MM.1S (cell line): Measurements from ENCODE around the gene EID3.

Experiments
- DNase-seq: peaks from one replicate; pipeline ENCODE4 v3.0.0-alpha.2; 2015
- H2AFZ ChIP-seq: fragments of 300-600 bp; sonication (generic); 2 replicates; pipeline ENCODE4 v1.6.0; 2016; ENCODE audit warnings: antibody characterized with exemption, low read length
- H3F3A ChIP-seq: fragments of 300-600 bp; sonication (generic); 2 replicates; pipeline ENCODE4 v1.6.1; 2016; ENCODE audit warnings: mild to moderate bottlenecking, antibody characterized with exemption, low read length, moderate library complexity, mixed read lengths; ENCODE audit not compliant: insufficient read depth
- H3K27ac ChIP-seq: fragments of 300-600 bp; sonication (generic); 2 replicates; pipeline ENCODE4 v1.5.1; 2016; ENCODE audit warnings: mild to moderate bottlenecking, low read length
- H3K27me3 ChIP-seq: fragments of 300-600 bp; sonication (generic); replicated peaks from 2 replicates; pipeline ENCODE4 v1.6.0; 2016; ENCODE audit warnings: low read length; ENCODE audit not compliant: insufficient read depth
- H3K36me3 ChIP-seq: fragments of 300-600 bp; sonication (generic); replicated peaks from 2 replicates; pipeline ENCODE4 v1.6.1; 2016; ENCODE audit warnings: mild to moderate bottlenecking, low read length, mixed read lengths; ENCODE audit not compliant: insufficient read depth
- H3K4me1 ChIP-seq: fragments of 300-600 bp; sonication (generic); 2 replicates; pipeline ENCODE4 v1.6.1; 2016; ENCODE audit warnings: low read length, mixed read lengths
- H3K4me2 ChIP-seq: fragments of 300-600 bp; sonication (generic); 2 replicates; pipeline ENCODE4 v1.6.0; 2016; ENCODE audit warnings: low read depth, low read length
- H3K4me3 ChIP-seq: fragments of 300-600 bp; sonication (generic); 2 replicates; pipeline ENCODE4 v1.5.1; 2016; ENCODE audit warnings: low read length, mixed read lengths
- H3K79me2 ChIP-seq: fragments of 300-600 bp; sonication (generic); 2 replicates; pipeline ENCODE4 v1.6.1; 2016; ENCODE audit warnings: mixed run types, low read length, mixed read lengths
- H3K9ac ChIP-seq: fragments of 300-600 bp; sonication (generic); 2 replicates; pipeline ENCODE4 v1.6.1; 2016; ENCODE audit warnings: low read length, mixed read lengths
- H3K9me2 ChIP-seq: fragments of 300-600 bp; sonication (generic); replicated peaks from 2 replicates; pipeline ENCODE4 v1.6.1; 2016; ENCODE audit warnings: mild to moderate bottlenecking, low read length, mixed read lengths; ENCODE audit not compliant: insufficient read depth
- H3K9me3 ChIP-seq: fragments of 300-600 bp; sonication (generic); replicated peaks from 2 replicates; pipeline ENCODE4 v1.6.1; 2016; ENCODE audit warnings: mild to moderate bottlenecking, low read length, mixed read lengths; ENCODE audit not compliant: insufficient read depth
- H4K20me1 ChIP-seq: fragments of 300-600 bp; sonication (generic); 2 replicates; pipeline ENCODE4 v1.6.1; 2016; ENCODE audit warnings: mild to moderate bottlenecking, low read length, moderate library complexity, mixed read lengths; ENCODE audit not compliant: insufficient read depth
- CTCF ChIP-seq: fragments of 300-600 bp; sonication (generic); IDR thresholded peaks from 2 replicates; pipeline ENCODE4 v1.5.1; 2016; ENCODE audit warnings: antibody characterized with exemption, low read length, mixed read lengths
- EZH2 ChIP-seq: fragments of 300-600 bp; sonication (generic); optimal IDR thresholded peaks from 2 replicates; pipeline ENCODE3; 2017; ENCODE audit warnings: low read depth, mild to moderate bottlenecking, antibody characterized with exemption, low read length, mixed read lengths
- EZH2phosphoT487 ChIP-seq: fragments of 300-600 bp; sonication (generic); IDR thresholded peaks from 2 replicates; pipeline ENCODE4 v1.6.1; 2018; ENCODE audit warnings: antibody characterized with exemption, low read length

EID3 gene

GRCh38 chr12:104276273-104277131 is 27.0 kb upstream of the EID3 start:
- Histone ChIP-seq H4K20me1 (no peaks in the 10 kb centered on the region), H3K27me3 (no peaks in the 10 kb centered on the region), H3K4me3 (peak overlapping the region; percentile 47; the same call in 1 of the 2 replicates), H3K27ac (no peak overlapping the region), H3K9me3 (no peaks in the 10 kb centered on the region), H3K9me2 (no peaks in the 10 kb centered on the region), H3F3A (no peaks in the 10 kb centered on the region), H3K4me1 (no peaks in the 10 kb centered on the region), H2AFZ (peak overlapping the region; percentile 83), H3K4me2 (peak overlapping the region; percentile 71), H3K9ac (no peak overlapping the region; the same call in 1 of the 2 replicates), H3K36me3 (no peaks in the 10 kb centered on the region), H3K79me2 (no peaks in the 10 kb centered on the region)
- no peak for TF ChIP-seq EZH2phosphoT487
- DNase-seq, result peak; percentile 36

GRCh38 chr12:104279164-104279563 is 24.4 kb upstream of the EID3 start:
- Histone ChIP-seq H3K27me3 (no peaks in the 10 kb centered on the region), H3K36me3 (no peaks in the 10 kb centered on the region), H3K27ac (no peak overlapping the region), H4K20me1 (no peaks in the 10 kb centered on the region), H3K9me3 (no peaks in the 10 kb centered on the region), H2AFZ (no peak overlapping the region), H3K9ac (no peak overlapping the region), H3K4me3 (no peak overlapping the region), H3K4me2 (no peak overlapping the region), H3K79me2 (no peaks in the 10 kb centered on the region), H3K9me2 (no peaks in the 10 kb centered on the region), H3F3A (no peaks in the 10 kb centered on the region), H3K4me1 (no peaks in the 10 kb centered on the region)
- TF ChIP-seq EZH2, result no peak
- TF ChIP-seq EZH2phosphoT487, result no peak
- no peak for TF ChIP-seq CTCF
- no peak for DNase-seq

GRCh38 chr12:104280111-104280510 is 23.4 kb upstream of the EID3 start:
- H3K4me2 ChIP-seq, result no peak overlapping the region
- no peak overlapping the region for H3K27ac ChIP-seq
- no peaks in the 10 kb centered on the region for H3F3A ChIP-seq
- no peak overlapping the region for H3K4me3 ChIP-seq
- H3K36me3 ChIP-seq, result no peaks in the 10 kb centered on the region
- TF ChIP-seq CTCF (no peak), EZH2phosphoT487 (no peak), EZH2 (no peak)
- H4K20me1 ChIP-seq, result no peaks in the 10 kb centered on the region
- H3K79me2 ChIP-seq, result no peaks in the 10 kb centered on the region
- H3K4me1 ChIP-seq, result no peaks in the 10 kb centered on the region
- no peaks in the 10 kb centered on the region for H3K9me3 ChIP-seq
- DNase-seq, result no peak
- H3K9ac ChIP-seq, result no peak overlapping the region
- no peaks in the 10 kb centered on the region for H3K27me3 ChIP-seq
- H3K9me2 ChIP-seq, result no peaks in the 10 kb centered on the region
- H2AFZ ChIP-seq, result no peak overlapping the region
